IMR-90 (cell line): ENCODE data around the gene TNFRSF25. TPM values are rescaled to one million over a fixed set of nuclear protein-coding genes. Genes with fewer than 3 reads are reported as not detected.

Experiments used
- ATAC-seq: fragments of 200-7000 bp; cut with Tn5 transposase; 2 replicates; pipeline ENCODE4 v1.9.1; 2020; ENCODE audit warnings: low read depth, mild to moderate bottlenecking, moderate library complexity
- BruUV-seq: library from RNA; stranded (reverse); fragments of 400-500 nt; replicated peaks from 2 replicates; lab custom pipeline; 2021; lab: Mats Ljungman, UMichigan
- CTCF ChIA-PET: fragments of 300-600 bp; formaldehyde crosslinking; extraction: SDS; loops from one replicate; lab custom pipeline; 2021; ENCODE audit warnings: antibody characterized with exemption; lab: Yijun Ruan, JAX
- POLR2A ChIA-PET: fragments of 300-600 bp; sonication (Branson Sonifier 250); formaldehyde crosslinking; loops from one replicate; lab custom pipeline; 2022; ENCODE audit warnings: antibody characterized with exemption; ENCODE audit not compliant: unreplicated experiment; lab: Charles Lee
- DNase-seq: peaks from one replicate; pipeline ENCODE4 v3.0.0; 2013
- H2AFZ ChIP-seq: replicated peaks from 2 replicates; pipeline ENCODE3; 2013; ENCODE audit warnings: low read length, mild to moderate bottlenecking; ENCODE audit not compliant: poor library complexity
- H2AK5ac ChIP-seq: 2 replicates; pipeline ENCODE4 v1.6.1; 2013; ENCODE audit warnings: low read depth, low read length, inconsistent platforms
- H2AK9ac ChIP-seq: replicated peaks from 2 replicates; pipeline ENCODE3; 2013; ENCODE audit warnings: mild to moderate bottlenecking, low read depth, low read length, moderate library complexity; ENCODE audit not compliant: poor library complexity
- H2BK120ac ChIP-seq: 2 replicates; pipeline ENCODE4 v1.6.1; 2013; ENCODE audit warnings: low read depth, low read length, inconsistent platforms
- H2BK15ac ChIP-seq: 3 replicates; pipeline ENCODE4 v1.6.1; 2013; ENCODE audit warnings: low read depth, low read length, inconsistent platforms
- H2BK20ac ChIP-seq: 2 replicates; pipeline ENCODE4 v1.6.1; 2013; ENCODE audit warnings: low read depth, mild to moderate bottlenecking, inconsistent platforms, low read length, moderate library complexity
- H2BK5ac ChIP-seq: 2 replicates; pipeline ENCODE4 v1.6.1; 2013; ENCODE audit warnings: mild to moderate bottlenecking, low read depth, low read length, inconsistent platforms; ENCODE audit not compliant: poor library complexity, severe bottlenecking
- H3K14ac ChIP-seq: replicated peaks from 2 replicates; pipeline ENCODE4 v1.6.1; 2013; ENCODE audit warnings: low read depth, low read length, inconsistent platforms
- H3K18ac ChIP-seq: 2 replicates; pipeline ENCODE4 v1.6.1; 2013; ENCODE audit warnings: low read depth, low read length, control low read depth
- H3K23ac ChIP-seq: 2 replicates; pipeline ENCODE4 v1.6.1; 2013; ENCODE audit warnings: low read depth, low read length, inconsistent platforms
- H3K27ac ChIP-seq: 2 replicates; pipeline ENCODE4 v1.5.1; 2013; ENCODE audit warnings: mild to moderate bottlenecking, control low read depth, low read length; ENCODE audit not compliant: insufficient read depth
- H3K27me3 ChIP-seq: 2 replicates; pipeline ENCODE4 v1.6.1; 2013; ENCODE audit warnings: low read length; ENCODE audit not compliant: control insufficient read depth, insufficient read depth
- H3K36me3 ChIP-seq: 2 replicates; pipeline ENCODE4 v1.6.1; 2013; ENCODE audit warnings: low read length, mixed read lengths; ENCODE audit not compliant: control insufficient read depth, insufficient read depth
- H3K4ac ChIP-seq: 2 replicates; pipeline ENCODE4 v1.6.1; 2013; ENCODE audit warnings: low read depth, low read length, inconsistent platforms
- H3K4me1 ChIP-seq: 2 replicates; pipeline ENCODE4 v1.6.1; 2013; ENCODE audit warnings: low read length, mixed read lengths; ENCODE audit not compliant: control insufficient read depth, insufficient read depth
- H3K4me2 ChIP-seq: 2 replicates; pipeline ENCODE4 v1.6.1; 2013; ENCODE audit warnings: low read depth, mild to moderate bottlenecking, control low read depth, low read length, moderate library complexity
- H3K4me3 ChIP-seq: 2 replicates; pipeline ENCODE4 v1.5.1; 2013; ENCODE audit warnings: low read depth, mild to moderate bottlenecking, control low read depth, low read length, moderate library complexity; ENCODE audit not compliant: insufficient read depth
- H3K56ac ChIP-seq: 2 replicates; pipeline ENCODE4 v1.6.1; 2013; ENCODE audit warnings: low read length, inconsistent platforms; ENCODE audit not compliant: insufficient read depth; ENCODE audit errors: extremely low read depth
- H3K79me1 ChIP-seq, 2 experiments: 2 replicates each; pipeline ENCODE4 v1.6.1; 2013; ENCODE audit warnings: low read length in 2 of 2, inconsistent platforms in 1 of 2, low read depth in 1 of 2
- H3K9ac ChIP-seq: 2 replicates; pipeline ENCODE4 v1.6.1; 2013; ENCODE audit warnings: low read depth, low read length, control low read depth
- H3K9me1 ChIP-seq: 2 replicates; pipeline ENCODE4 v1.6.1; 2013; ENCODE audit warnings: low read length, inconsistent platforms; ENCODE audit not compliant: insufficient read depth
- H3K9me3 ChIP-seq: 2 replicates; pipeline ENCODE4 v1.6.1; 2013; ENCODE audit warnings: low read length; ENCODE audit not compliant: control insufficient read depth, insufficient read depth
- H4K20me1 ChIP-seq: 2 replicates; pipeline ENCODE4 v1.6.1; 2013; ENCODE audit warnings: low read length, inconsistent platforms; ENCODE audit not compliant: insufficient read depth
- H4K5ac ChIP-seq: 2 replicates; pipeline ENCODE4 v1.6.1; 2013; ENCODE audit warnings: mild to moderate bottlenecking, low read depth, low read length, control low read depth
- H4K8ac ChIP-seq, 2 experiments: 2 replicates each; pipeline ENCODE4 v1.6.1; 2013; ENCODE audit warnings: low read depth in 2 of 2, low read length in 2 of 2, control low read depth in 1 of 2, inconsistent platforms in 1 of 2
- H4K91ac ChIP-seq: 2 replicates; pipeline ENCODE4 v1.6.1; 2013; ENCODE audit warnings: low read depth, low read length, inconsistent platforms; ENCODE audit not compliant: insufficient read depth
- BHLHE40 ChIP-seq: fragments of 150-350 bp; IDR thresholded peaks from 2 replicates; pipeline ENCODE4 v1.6.1; 2016; ENCODE audit warnings: mild to moderate bottlenecking, low read depth, low read length
- MAFK ChIP-seq: IDR thresholded peaks from 2 replicates; pipeline ENCODE4 v1.6.1; 2012; ENCODE audit warnings: low read depth, low read length, improper control_type of control experiment
- MAZ ChIP-seq: IDR thresholded peaks from 2 replicates; pipeline ENCODE4 v1.6.1; 2012; ENCODE audit warnings: low read depth, mild to moderate bottlenecking, low read length, improper control_type of control experiment, moderate library complexity, borderline replicate concordance
- MXI1 ChIP-seq: IDR thresholded peaks from 2 replicates; pipeline ENCODE4 v1.6.1; 2012; ENCODE audit warnings: low read depth, mild to moderate bottlenecking, low read length, moderate library complexity, borderline replicate concordance
- NFE2L2 ChIP-seq: fragments of 150-350 bp; IDR thresholded peaks from 2 replicates; pipeline ENCODE4 v1.6.1; 2016; ENCODE audit warnings: low read depth, mild to moderate bottlenecking, low read length
- RAD21 ChIP-seq: IDR thresholded peaks from 2 replicates; pipeline ENCODE4 v1.6.1; 2012; ENCODE audit warnings: low read length, improper control_type of control experiment
- RCOR1 ChIP-seq: IDR thresholded peaks from 2 replicates; pipeline ENCODE4 v1.6.1; 2012; ENCODE audit warnings: mild to moderate bottlenecking, low read length, improper control_type of control experiment; ENCODE audit not compliant: insufficient replicate concordance
- RFX5 ChIP-seq: IDR thresholded peaks from 2 replicates; pipeline ENCODE4 v1.8.0; 2012; ENCODE audit warnings: low read depth, mild to moderate bottlenecking, low read length, moderate library complexity
- SMC3 ChIP-seq: fragments of 150-350 bp; IDR thresholded peaks from 2 replicates; pipeline ENCODE4 v1.6.1; 2016; ENCODE audit warnings: low read depth, mild to moderate bottlenecking, antibody characterized with exemption, low read length, moderate library complexity
- WGBS, 2 experiments: methylation state at CpG; one replicate each; pipeline versions ENCODE4 v1.1.5 to v1.1.7; 2013; ENCODE audit warnings: missing lambda C conversion rate in 2 of 2; ENCODE audit not compliant: insufficient read length in 1 of 2; ENCODE audit errors: extremely low coverage in 2 of 2; 5-methylcytosine and 5-hydroxymethylcytosine counted together
- dilution Hi-C: fragments of 300-500 bp; cut with HindIII; formaldehyde crosslinking; loops from one replicate; pipeline ENCODE4 v1.14.3; 2018; ENCODE audit warnings: low sequenced_read_pairs; ENCODE audit not compliant: unreplicated experiment
- in situ Hi-C: fragments of 300-500 bp; cut with MboI; formaldehyde crosslinking; loops from 3 replicates; pipeline ENCODE4 v1.14.3; 2019; ENCODE audit warnings: low sequenced_read_pairs, inconsistent platforms, mixed read lengths
- intact Hi-C: fragments of 100-400 bp; cut with micrococcal nuclease; formaldehyde crosslinking; loops from 2 replicates; pipeline ENCODE4 v1.10.0; 2022
- polyA plus RNA-seq, 3 experiments: library from polyadenylated mRNA; depleted of rRNA; stranded (reverse); fragments of >200 nt; gene quantifications; 2 replicates each; pipeline ENCODE4 v1.2.3, GENCODE V29; 2012; ENCODE audit warnings: low replicate concordance in 1 of 3
- total RNA-seq: library from RNA; depleted of rRNA; stranded (reverse); fragments of >200 nt; gene quantifications from 2 replicates; pipeline ENCODE4 v1.2.3, GENCODE V29; 2012
- TF ChIP-seq, protein P1 (sequence below): conservative IDR thresholded peaks from 2 replicates; pipeline ENCODE4 v1.5.1; 2012; ENCODE audit warnings: mild to moderate bottlenecking, low read depth, low read length, improper control_type of control experiment
- TF ChIP-seq, protein P2 (sequence below): fragments of 150-350 bp; IDR thresholded peaks from 2 replicates; pipeline ENCODE4 v1.6.1; 2016; ENCODE audit warnings: low read depth, mild to moderate bottlenecking, low read length, moderate library complexity, borderline replicate concordance
- TF ChIP-seq, protein P3 (sequence below): fragments of 150-350 bp; IDR thresholded peaks from 2 replicates; pipeline ENCODE4 v1.6.1; 2017; ENCODE audit warnings: mild to moderate bottlenecking, antibody characterized with exemption, low read length, low read depth

TNFRSF25 gene
- total and polyA plus RNA-seq, 2 of the 4 experiments (the other 2 are of a cell fraction), result 1.3 to 11.2 TPM

DNA sequence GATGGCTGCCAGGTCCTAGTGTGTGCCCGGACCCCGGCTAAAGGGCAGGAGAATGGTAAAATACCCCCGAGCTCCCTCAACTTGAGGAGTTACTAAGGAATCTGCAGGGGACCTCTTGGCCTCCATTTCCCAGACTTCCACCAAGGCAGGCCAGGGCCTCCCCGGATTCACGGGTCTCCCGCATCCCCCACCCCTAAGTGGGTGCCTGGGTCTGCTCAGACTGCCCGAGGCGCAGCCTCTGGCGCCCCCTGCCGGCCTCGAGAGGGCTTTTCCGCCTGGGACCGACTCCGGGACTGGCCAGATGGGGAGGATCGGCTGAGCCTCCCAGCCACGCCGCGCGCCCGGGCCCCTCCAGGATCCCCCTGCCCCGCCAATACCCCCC lies 23.8 kb upstream of the TNFRSF25 start:
- H2BK5ac ChIP-seq, result peak overlapping the region; percentile 16
- no peak overlapping the region for H3K18ac ChIP-seq
- peak overlapping the region; percentile 69 for H3K9ac ChIP-seq
- no peak overlapping the region for H2BK15ac ChIP-seq
- H3K4me2 ChIP-seq, result peak overlapping the region; percentile 91
- H3K23ac ChIP-seq, result no peak overlapping the region; the same call in 1 of the 2 replicates
- in situ Hi-C loops (loop anchor here (10.0 kb wide), 1 partner anchor 155 kb away; no protein-coding TSS in a partner anchor), dilution Hi-C loops (no loop called here), intact Hi-C loops (loop anchor here (5.0 kb wide), 2 partner anchors 242 to 728 kb away; no protein-coding TSS in a partner anchor)
- H4K8ac ChIP-seq, result peak overlapping the region; percentile 46 to 83; a peak in 3 of 4 replicates
- WGBS, 2 experiments, result 2% methylated on average over 7 of the region's 21 CpGs; no CpG with 5 or more reads in 1 of the 2 experiments
- H3K9me3 ChIP-seq, result no peaks in the 10 kb centered on the region
- H3K56ac ChIP-seq, result no peak overlapping the region
- CTCF ChIA-PET, result interaction anchor here (1.4 kb wide), 1 partner anchor 10 kb away, joined by 3 read pairs; no protein-coding TSS in a partner anchor
- H2AK9ac ChIP-seq, result peak overlapping the region; percentile 99
- peak overlapping the region; percentile 93 for H2AK5ac ChIP-seq
- DNase-seq, result peak; percentile 69
- H3K36me3 ChIP-seq, result no peaks in the 10 kb centered on the region
- peak overlapping the region; percentile 35; the same call in 1 of the 2 replicates for H4K91ac ChIP-seq
- ATAC-seq, result peak; percentile 77
- H3K9me1 ChIP-seq, result 0 out of 2 replicates have a peak, but pooled peaks cover 2% of the 10 kb centered on the region
- H3K79me1 ChIP-seq, result peaks cover 0 to 16% of the 10 kb centered on the region in 2 experiments; a peak in 1 of 4 replicates
- no peak for TF ChIP-seq MAFK
- 0 out of 2 replicates have a peak, but pooled peaks have one; percentile 59 for TF ChIP-seq MAZ
- TF ChIP-seq SMC3, result peak; percentile 40; the same call in 1 of the 2 replicates
- TF ChIP-seq MXI1, result no peak
- TF ChIP-seq, protein P1, sequence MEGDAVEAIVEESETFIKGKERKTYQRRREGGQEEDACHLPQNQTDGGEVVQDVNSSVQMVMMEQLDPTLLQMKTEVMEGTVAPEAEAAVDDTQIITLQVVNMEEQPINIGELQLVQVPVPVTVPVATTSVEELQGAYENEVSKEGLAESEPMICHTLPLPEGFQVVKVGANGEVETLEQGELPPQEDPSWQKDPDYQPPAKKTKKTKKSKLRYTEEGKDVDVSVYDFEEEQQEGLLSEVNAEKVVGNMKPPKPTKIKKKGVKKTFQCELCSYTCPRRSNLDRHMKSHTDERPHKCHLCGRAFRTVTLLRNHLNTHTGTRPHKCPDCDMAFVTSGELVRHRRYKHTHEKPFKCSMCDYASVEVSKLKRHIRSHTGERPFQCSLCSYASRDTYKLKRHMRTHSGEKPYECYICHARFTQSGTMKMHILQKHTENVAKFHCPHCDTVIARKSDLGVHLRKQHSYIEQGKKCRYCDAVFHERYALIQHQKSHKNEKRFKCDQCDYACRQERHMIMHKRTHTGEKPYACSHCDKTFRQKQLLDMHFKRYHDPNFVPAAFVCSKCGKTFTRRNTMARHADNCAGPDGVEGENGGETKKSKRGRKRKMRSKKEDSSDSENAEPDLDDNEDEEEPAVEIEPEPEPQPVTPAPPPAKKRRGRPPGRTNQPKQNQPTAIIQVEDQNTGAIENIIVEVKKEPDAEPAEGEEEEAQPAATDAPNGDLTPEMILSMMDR, result peak; percentile 86
- TF ChIP-seq RCOR1, result no peak
- TF ChIP-seq RAD21, result peak; percentile 65
- no peak for TF ChIP-seq NFE2L2
- TF ChIP-seq BHLHE40, result no peak
- TF ChIP-seq, protein P2, sequence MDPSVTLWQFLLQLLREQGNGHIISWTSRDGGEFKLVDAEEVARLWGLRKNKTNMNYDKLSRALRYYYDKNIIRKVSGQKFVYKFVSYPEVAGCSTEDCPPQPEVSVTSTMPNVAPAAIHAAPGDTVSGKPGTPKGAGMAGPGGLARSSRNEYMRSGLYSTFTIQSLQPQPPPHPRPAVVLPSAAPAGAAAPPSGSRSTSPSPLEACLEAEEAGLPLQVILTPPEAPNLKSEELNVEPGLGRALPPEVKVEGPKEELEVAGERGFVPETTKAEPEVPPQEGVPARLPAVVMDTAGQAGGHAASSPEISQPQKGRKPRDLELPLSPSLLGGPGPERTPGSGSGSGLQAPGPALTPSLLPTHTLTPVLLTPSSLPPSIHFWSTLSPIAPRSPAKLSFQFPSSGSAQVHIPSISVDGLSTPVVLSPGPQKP, result no peak
- no peak for TF ChIP-seq RFX5
- TF ChIP-seq, protein P3, sequence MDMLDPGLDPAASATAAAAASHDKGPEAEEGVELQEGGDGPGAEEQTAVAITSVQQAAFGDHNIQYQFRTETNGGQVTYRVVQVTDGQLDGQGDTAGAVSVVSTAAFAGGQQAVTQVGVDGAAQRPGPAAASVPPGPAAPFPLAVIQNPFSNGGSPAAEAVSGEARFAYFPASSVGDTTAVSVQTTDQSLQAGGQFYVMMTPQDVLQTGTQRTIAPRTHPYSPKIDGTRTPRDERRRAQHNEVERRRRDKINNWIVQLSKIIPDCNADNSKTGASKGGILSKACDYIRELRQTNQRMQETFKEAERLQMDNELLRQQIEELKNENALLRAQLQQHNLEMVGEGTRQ, result no peak
- no TSS peak for BruUV-seq
- peak overlapping the region; percentile 42 for H3K27ac ChIP-seq
- peak overlapping the region; percentile 81; the same call in 1 of the 2 replicates for H3K14ac ChIP-seq
- H2BK20ac ChIP-seq, result no peak overlapping the region
- no peak overlapping the region for H4K5ac ChIP-seq
- POLR2A ChIA-PET, result interaction anchor here (0.5 kb wide), 1 partner anchor 24 kb away, joined by 5 read pairs; no protein-coding TSS in a partner anchor
- H3K4me3 ChIP-seq, result peak overlapping the region; percentile 66
- no peak overlapping the region; the same call in 1 of the 2 replicates for H2BK120ac ChIP-seq
- peaks cover 12% of the 10 kb centered on the region for H3K4me1 ChIP-seq
- H2AFZ ChIP-seq, result peak overlapping the region; percentile 95
- no peaks in the 10 kb centered on the region for H3K27me3 ChIP-seq
- H4K20me1 ChIP-seq, result peaks cover 6% of the 10 kb centered on the region; the same call in 1 of the 2 replicates
- H3K4ac ChIP-seq, result peak overlapping the region; percentile 84
